Endometrium (tissue), 2 donors: ENCODE measurements around the gene IRF2BP2.
A peak's percentile ranks its signal among the peaks of the same experiment; 100 is the strongest.

Experiments used
- FAIRE-seq: peaks from 2 replicates; lab custom pipeline; 2012; peaks lifted over from hg19 to GRCh38; lab: Jason Lieb, UNC
- donor health status: control.
- donor health status: control.

Gene IRF2BP2

GRCh38 chr1:234612352-234613127 is 2.6 kb upstream of the IRF2BP2 start:
- peak; percentile 50 for FAIRE-seq

GRCh38 chr1:234611847-234612351 is 1.9 kb upstream of the IRF2BP2 start:
- FAIRE-seq: no peak

- no peak for FAIRE-seq
These were observed 1.4 kb upstream of the IRF2BP2 start for GRCh38 chr1:234611225-234611846.

DNA sequence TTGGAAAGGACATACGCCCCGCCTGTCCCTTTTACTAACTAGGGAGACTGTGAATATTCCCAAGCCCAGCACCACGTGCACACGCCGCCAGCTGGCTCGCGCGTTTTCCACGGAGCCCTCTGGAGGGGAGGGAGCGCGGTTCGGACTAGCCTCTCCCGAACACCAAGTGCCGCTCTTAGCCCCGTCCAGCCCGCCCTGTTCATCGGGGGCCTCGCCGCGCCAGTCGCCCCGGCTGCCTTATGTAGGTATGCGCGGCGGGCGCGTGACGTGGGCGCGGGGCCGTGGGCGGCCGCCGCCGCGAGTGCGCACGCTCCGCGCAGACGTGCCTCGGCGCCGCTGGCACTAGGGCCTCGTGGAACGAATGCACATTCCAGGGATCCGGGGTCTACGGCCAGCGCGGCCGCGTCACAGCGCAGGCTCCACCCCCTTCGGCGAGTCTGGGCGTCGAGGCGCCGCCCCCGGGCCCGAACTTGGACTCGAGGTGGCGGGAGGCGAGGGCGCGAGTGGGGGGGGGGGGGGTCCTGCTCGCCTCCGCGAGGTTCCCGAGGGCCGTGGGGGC is 767 bp upstream of the IRF2BP2 start:
- no peak for FAIRE-seq

DNA sequence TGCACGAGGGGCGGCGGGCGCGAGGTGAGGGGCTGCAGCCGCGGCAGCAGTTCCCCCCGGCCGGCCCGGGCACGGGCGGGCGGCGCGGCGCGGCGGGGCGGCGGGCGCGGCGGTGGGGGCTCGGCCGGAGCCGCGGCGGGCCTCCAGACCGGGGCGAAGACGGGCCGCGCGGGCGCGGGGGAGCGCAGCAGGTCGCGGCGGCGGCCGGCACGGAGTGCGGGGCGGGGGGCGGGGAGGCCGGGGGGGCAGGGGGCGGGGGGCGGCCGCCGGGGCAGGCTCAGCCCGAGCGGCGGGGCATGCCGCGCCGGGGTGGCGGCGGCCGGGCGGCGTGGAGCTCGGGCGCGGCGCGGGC is 311 bp downstream of the IRF2BP2 start:
- FAIRE-seq: no peak

- FAIRE-seq: no peak
These were observed 877 bp downstream of the IRF2BP2 start for GRCh38 chr1:234608911-234609690.

DNA sequence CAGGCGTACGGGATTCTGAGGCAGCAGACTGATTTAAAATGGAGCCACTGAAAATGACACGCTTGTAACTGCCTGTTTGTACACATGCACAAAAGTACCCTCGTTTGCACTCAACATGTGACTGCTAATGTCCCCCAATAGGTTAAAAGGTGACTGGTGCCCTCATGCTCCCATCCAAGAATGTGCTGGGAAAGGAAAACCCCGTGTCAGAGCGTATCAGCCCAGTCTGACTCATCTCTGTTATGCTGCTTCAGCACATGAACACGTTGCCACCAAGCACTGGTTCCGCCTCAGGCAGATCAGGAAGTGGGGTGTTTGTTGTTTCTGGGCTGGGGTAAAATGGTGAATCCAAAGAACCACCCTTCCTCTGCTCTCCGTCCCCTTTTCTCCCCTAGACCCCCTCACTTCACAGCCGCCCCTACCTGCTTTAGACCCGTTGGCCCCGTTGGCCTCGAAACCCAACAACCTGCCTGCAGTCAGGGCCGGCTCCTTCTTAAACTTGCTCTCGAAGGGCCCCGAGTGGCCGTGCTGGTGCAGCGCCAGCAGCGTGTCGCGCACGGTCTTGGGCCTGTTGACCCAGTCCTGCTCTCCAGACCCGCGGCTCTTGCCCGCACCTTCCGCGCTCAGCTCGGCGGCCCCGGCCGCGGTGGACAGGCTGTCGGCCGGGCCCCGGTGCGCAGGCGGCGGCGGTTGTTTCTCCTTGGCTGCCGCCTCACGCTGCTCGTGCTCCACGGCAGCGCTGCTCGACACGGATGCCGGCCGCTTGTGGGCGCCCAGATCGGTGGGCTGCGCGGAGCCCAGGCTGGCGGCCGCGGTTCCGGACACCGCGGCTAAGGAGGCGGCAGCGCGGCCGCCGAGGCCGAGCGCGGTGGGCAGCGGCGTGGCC is 1.7 kb downstream of the IRF2BP2 start:
- FAIRE-seq: no peak

GRCh38 chr1:234607109-234608024 is 2.6 kb downstream of the IRF2BP2 start:
- no peak for FAIRE-seq

DNA sequence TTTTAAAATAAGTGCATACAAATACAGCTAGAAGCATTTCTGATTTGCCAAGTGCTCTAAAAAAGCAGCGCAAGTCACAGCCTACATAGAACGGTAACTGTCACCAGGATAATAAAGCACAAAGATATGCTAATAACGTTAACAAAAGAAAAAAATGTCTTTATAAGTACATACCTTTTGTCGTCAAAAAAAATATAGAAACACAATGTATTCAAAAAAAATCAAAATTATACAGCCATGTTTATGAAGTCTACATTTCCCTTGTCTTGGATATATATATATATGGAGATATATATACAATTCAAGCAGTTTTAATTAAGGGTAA is 3.2 kb downstream of the IRF2BP2 start:
- no peak for FAIRE-seq

DNA sequence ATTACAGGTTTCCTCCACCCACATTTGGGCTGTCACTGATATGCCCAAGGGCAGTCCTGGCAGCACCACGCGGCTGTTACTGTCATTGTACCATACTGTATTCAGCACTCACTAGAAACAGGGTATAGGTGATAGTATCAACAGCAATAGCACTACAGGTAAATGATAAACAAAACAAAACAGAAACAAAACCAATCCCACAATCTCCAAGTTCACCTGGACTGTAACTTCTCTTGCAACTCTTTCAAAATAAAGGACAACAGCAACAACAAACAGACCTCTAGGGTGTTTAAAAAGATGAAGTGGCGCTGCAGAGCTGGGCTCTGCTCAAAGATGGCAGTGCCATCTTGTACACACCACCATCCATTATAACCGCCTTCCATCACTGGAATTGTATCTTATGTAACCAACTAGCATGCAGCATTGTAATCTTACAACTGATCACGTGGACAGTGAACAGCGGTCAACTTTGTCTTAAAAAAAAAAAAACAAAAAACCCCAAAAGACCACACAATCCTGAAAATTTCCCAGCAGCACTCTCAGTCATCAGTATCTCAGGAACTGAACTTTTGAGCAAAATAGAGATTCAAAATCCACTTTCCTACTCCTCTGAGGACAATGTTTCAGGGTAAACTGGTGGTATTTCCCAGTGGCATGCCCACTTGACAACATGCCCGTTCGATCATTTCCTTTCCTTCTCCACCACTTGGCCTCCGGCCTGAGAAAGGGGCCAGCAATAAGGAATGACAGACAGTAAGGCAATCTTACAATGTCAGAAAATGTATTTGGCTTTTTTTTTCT is 3.8 kb downstream of the IRF2BP2 start:
- FAIRE-seq: no peak

DNA sequence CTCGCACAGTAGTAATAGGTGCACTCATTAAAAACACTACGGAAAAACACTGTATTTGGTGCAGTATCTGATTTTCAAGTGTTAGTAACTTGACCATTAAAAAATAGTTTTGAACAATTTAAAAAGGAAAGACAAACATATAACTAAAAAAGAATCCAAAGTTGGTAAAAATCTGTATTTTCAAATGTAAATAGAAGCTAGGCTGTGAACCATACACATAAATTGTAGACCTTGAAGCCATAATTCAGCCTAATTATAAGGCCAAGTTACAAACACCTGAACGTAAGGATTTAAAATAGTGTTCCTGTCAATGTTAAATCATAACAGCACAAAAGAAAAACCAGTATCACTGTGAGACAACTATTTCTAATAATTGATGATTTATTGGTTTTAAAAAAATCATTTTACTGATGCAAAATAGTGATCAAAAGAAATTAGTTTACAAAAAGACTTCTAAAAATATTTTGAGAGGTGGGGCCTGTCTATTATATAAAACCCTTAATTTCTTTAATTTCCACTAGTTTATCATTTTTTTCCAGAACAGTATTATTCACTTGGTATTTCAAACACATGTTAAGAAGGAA is 4.5 kb downstream of the IRF2BP2 start:
- no peak for FAIRE-seq

DNA sequence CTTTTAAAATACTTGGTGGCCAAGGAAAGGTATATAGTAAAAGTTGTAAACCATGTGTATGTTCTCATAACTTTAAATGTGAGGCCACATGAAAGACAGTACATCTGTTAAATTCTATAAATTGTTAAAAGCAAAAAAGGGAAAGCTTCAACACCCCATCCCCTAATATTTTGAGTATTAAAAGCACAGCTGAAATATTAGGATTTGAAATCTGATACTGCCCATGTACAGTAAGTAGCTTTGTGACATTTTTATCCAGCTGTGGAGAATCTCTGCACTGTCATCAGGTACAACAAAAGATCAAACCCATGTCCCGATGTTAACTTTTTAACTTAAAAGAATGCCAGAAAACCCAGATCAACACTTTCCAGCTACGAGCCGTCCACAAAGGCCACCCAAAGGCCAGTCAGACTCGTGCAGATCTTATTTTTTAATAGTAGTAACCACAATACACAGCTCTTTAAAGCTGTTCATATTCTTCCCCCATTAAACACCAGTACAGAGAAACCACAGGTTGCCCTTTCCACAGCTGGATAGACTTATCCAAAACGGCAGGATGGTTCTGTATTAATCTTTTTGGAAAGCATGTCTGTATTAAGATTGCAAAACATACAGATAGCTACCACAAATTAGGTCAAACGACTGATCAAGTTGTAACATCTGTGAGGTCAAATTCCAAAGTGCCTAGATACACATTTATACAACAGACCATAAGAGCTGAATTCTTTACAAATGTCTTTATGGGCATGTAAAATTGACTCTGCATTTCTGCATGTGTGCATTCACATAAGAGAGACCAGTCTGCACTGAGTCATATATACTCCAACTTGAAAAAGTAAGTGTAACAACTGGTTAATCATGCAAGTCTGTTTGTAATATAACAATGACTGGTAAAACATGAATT is 5.2 kb downstream of the IRF2BP2 start:
- no peak for FAIRE-seq

GRCh38 chr1:234603221-234604204 is 6.5 kb downstream of the IRF2BP2 start:
- FAIRE-seq: no peak

- FAIRE-seq: peak; percentile 93
These were observed 7.4 kb downstream of the IRF2BP2 start for GRCh38 chr1:234602334-234603220.

- FAIRE-seq: no peak
These were observed 8.5 kb downstream of the IRF2BP2 start for GRCh38 chr1:234601301-234602017.
